Fibroblast of mammary gland (primary cell): Measurements from ENCODE around the gene CD2AP.

ENCODE experiments used
- DNase-seq: peaks from one replicate; pipeline ENCODE4 v3.0.0-alpha.2; 2010; ENCODE audit warnings: low read depth
- H3K4me3 ChIP-seq: 2 replicates; pipeline ENCODE4 v1.5.1; 2011; ENCODE audit warnings: low read depth, mild to moderate bottlenecking, low read length, moderate library complexity; ENCODE audit not compliant: control insufficient read depth
- CTCF ChIP-seq: conservative IDR thresholded peaks from 2 replicates; pipeline ENCODE4 v1.5.1; 2011; ENCODE audit warnings: low read depth, low read length, inconsistent platforms; ENCODE audit not compliant: control insufficient read depth, insufficient read depth

The CD2AP gene

GRCh38 chr6:47629954-47630353, 152.4 kb downstream of the CD2AP start:
- TF ChIP-seq CTCF = no peak
- no peak for DNase-seq
- H3K4me3 ChIP-seq = no peak overlapping the region

GRCh38 chr6:47630587-47630986, 153.0 kb downstream of the CD2AP start:
- TF ChIP-seq CTCF = no peak
- DNase-seq = no peak
- no peak overlapping the region for H3K4me3 ChIP-seq

- peak; percentile 57 for TF ChIP-seq CTCF
- H3K4me3 ChIP-seq = no peak overlapping the region
- peak; percentile 61 for DNase-seq
These were observed 153.7 kb downstream of the CD2AP start for GRCh38 chr6:47631269-47631772.

GRCh38 chr6:47631797-47632196, 154.2 kb downstream of the CD2AP start:
- no peak for TF ChIP-seq CTCF
- DNase-seq = no peak
- H3K4me3 ChIP-seq = no peak overlapping the region

- H3K4me3 ChIP-seq = no peak overlapping the region
- peak; percentile 27 for DNase-seq
- peak; percentile 8 for TF ChIP-seq CTCF
These were observed 155.6 kb downstream of the CD2AP start for GRCh38 chr6:47633141-47633540.

- no peak for DNase-seq
- no peak for TF ChIP-seq CTCF
- no peak overlapping the region for H3K4me3 ChIP-seq
These were observed 156.8 kb downstream of the CD2AP start for GRCh38 chr6:47634210-47635047.

- no peak for DNase-seq
- no peak for TF ChIP-seq CTCF
- no peak overlapping the region for H3K4me3 ChIP-seq
These were observed 169.1 kb downstream of the CD2AP start for GRCh38 chr6:47646689-47647088.
